Left lung (tissue), 10 donors: ENCODE measurements around the gene KIAA1671. TPM values are rescaled to one million over a fixed set of nuclear protein-coding genes. Genes with fewer than 3 reads are reported as not detected.

Experiments
- ATAC-seq: fragments of 200-7000 bp; cut with Tn5 transposase; one replicate; pipeline ENCODE4 v1.9.1; 2020; ENCODE audit warnings: moderate library complexity
- DNase-seq, 4 donors: peaks; one replicate each; pipeline ENCODE4 v3.0.0-alpha.2; 2013 to 2020
- H3K27ac ChIP-seq, 2 donors: fragments of 200-600 bp; sonication (generic) in 1 of 2; one replicate each; pipeline versions ENCODE4 v1.5.0 to v1.8.0; 2020 to 2021
- H3K27me3 ChIP-seq, 2 donors: fragments of 200-600 bp; sonication (generic) in 1 of 2; one replicate each; pipeline versions ENCODE4 v1.5.0 to v1.8.0; 2020 to 2021
- H3K36me3 ChIP-seq, 2 donors: fragments of 200-600 bp; sonication (generic) in 1 of 2; one replicate each; pipeline versions ENCODE4 v1.5.0 to v1.8.0; 2020 to 2021
- H3K4me1 ChIP-seq, 2 donors: fragments of 200-600 bp; one replicate each; pipeline ENCODE4 v1.8.0; 2021
- H3K4me3 ChIP-seq, 2 donors: fragments of 200-600 bp; sonication (generic) in 1 of 2; one replicate each; pipeline versions ENCODE4 v1.5.0 to v1.8.0; 2020 to 2021; ENCODE audit warnings: mild to moderate bottlenecking in 1 of 2
- H3K9me3 ChIP-seq, 2 donors: fragments of 200-600 bp; sonication (generic) in 1 of 2; one replicate each; pipeline versions ENCODE4 v1.5.0 to v1.8.0; 2020 to 2021
- intact Hi-C, 2 donors: fragments of 100-400 bp; cut with DNase I; formaldehyde crosslinking; loops; one replicate each; pipeline versions ENCODE4 v1.11.2 to v1.14.2; 2022
- polyA plus RNA-seq, 6 donors: library from polyadenylated mRNA; unstranded; fragments of 120-200 nt; gene quantifications; one replicate each; pipeline ENCODE4 v1.2.1, GENCODE V29; 2013; ENCODE audit not compliant: insufficient read length in 6 of 6
- total RNA-seq, 2 donors: library from RNA; stranded (reverse); fragmentation: NEBNext Ultra II Directional; extraction: Animal tissue kit (Norgen Biotek cat#: 25700); gene quantifications; one replicate each; pipeline ENCODE4 v1.2.1, GENCODE V29; 2021
- TF ChIP-seq, protein P1 (sequence below), 2 donors: fragments of 200-600 bp; sonication (generic) in 1 of 2; IDR thresholded peaks; one replicate each; pipeline versions ENCODE4 v1.5.0 to v1.8.0; 2021; ENCODE audit warnings: antibody characterized with exemption in 2 of 2
- donor health status: DM: no; HTN: yes; CAD: no.
- donor health status: DM: no; HTN: no; CAD: no.

The KIAA1671 gene
- total and polyA plus RNA-seq, 8 donors = 19.4 to 35.0 (median 23.4) TPM

DNA sequence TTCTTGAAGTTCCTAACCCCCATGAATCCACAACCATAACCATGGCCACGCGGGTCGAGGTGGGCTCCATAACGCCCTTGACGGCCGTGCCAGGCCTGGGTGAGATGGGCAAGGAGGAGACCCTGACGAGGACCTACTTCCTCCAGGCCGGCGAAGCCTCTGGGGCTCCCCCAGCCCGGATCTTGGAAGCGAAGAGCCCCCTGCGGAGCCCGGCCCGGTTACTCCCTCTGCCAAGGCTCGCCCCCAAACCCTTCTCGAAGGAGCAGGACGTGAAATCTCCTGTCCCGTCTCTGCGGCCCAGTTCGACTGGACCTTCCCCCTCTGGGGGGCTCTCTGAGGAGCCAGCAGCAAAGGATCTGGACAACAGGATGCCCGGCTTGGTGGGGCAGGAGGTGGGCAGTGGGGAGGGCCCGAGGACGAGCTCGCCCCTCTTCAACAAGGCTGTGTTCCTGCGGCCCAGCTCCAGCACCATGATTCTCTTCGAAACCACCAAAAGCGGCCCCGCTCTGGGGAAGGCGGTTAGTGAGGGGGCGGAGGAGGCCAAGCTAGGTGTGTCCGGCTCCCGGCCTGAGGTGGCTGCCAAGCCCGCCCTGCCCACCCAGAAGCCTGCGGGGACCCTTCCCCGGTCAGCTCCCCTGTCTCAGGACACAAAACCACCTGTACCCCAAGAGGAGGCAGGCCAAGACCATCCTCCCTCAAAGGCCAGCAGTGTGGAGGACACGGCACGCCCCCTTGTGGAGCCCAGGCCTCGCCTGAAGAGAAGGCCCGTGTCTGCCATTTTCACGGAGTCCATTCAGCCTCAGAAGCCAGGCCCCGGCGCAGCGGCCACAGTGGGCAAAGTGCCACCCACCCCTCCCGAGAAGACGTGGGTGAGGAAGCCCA, 75.7 kb downstream of the KIAA1671 start:
- Histone ChIP-seq H3K9me3 (no peaks in the 10 kb centered on the region), H3K27me3 (no peaks in the 10 kb centered on the region), H3K4me3 (no peak overlapping the region), H3K36me3 (no peaks in the 10 kb centered on the region), H3K4me1 (peaks cover 0 to 16% of the 10 kb centered on the region in 2 donors), H3K27ac (peak overlapping the region in 1 of 2 donors; percentile 55)
- TF ChIP-seq, protein P1, sequence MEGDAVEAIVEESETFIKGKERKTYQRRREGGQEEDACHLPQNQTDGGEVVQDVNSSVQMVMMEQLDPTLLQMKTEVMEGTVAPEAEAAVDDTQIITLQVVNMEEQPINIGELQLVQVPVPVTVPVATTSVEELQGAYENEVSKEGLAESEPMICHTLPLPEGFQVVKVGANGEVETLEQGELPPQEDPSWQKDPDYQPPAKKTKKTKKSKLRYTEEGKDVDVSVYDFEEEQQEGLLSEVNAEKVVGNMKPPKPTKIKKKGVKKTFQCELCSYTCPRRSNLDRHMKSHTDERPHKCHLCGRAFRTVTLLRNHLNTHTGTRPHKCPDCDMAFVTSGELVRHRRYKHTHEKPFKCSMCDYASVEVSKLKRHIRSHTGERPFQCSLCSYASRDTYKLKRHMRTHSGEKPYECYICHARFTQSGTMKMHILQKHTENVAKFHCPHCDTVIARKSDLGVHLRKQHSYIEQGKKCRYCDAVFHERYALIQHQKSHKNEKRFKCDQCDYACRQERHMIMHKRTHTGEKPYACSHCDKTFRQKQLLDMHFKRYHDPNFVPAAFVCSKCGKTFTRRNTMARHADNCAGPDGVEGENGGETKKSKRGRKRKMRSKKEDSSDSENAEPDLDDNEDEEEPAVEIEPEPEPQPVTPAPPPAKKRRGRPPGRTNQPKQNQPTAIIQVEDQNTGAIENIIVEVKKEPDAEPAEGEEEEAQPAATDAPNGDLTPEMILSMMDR (IDR thresholded peaks at IDR 0.05) = peak in 1 of 2 donors; percentile 12
- intact Hi-C loops = no loop called here
- peak in 1 of 4 donors; percentile 72 for DNase-seq
- ATAC-seq = peak; percentile 37

DNA sequence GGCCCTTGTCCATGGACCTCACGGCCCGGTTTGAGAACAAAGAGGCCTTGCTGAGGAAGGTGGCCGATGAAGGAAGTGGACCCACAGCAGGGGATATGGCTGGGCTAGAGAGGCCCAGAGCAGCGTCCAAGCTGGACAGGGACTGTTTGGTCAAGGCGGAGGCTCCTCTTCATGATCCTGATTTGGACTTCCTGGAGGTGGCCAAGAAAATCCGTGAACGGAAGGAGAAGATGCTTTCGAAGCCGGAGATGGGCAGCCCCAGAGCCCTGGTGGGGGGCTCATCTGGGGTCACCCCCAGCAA, 76.3 kb downstream of the KIAA1671 start:
- TF ChIP-seq, protein P1 (IDR thresholded peaks at IDR 0.05) = no peak
- no peak for ATAC-seq
- intact Hi-C loops = no loop called here

DNA sequence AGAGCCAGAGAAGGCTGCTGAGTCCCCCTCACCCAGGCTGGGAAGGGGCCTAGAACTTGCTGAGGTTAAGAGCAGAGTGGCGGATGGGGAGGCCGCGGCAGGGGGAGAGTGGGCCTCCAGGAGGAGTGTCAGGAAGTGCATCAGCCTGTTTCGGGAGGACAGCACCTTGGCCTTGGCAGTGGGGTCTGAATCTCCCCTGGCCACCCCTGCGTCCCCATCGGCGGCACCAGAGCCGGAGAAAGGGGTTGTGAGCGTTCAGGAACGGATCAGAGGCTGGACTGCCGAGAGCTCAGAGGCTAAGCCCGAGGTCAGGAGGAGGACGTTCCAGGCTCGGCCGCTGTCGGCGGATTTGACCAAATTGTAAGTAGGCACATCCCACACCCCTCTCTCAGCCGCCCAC, 76.7 kb downstream of the KIAA1671 start:
- no peak for DNase-seq
- no peaks in the 10 kb centered on the region for H3K9me3 ChIP-seq

More for the DNA sequence above, 76.3 kb downstream of the KIAA1671 start:
- peak overlapping the region; percentile 7 to 55 for H3K27ac ChIP-seq
- H3K36me3 ChIP-seq = no peaks in the 10 kb centered on the region
- H3K4me1 ChIP-seq = peaks cover 0 to 16% of the 10 kb centered on the region in 2 donors
- no peaks in the 10 kb centered on the region for H3K27me3 ChIP-seq
- no peaks in the 10 kb centered on the region for H3K9me3 ChIP-seq
- DNase-seq = no peak
- H3K4me3 ChIP-seq = no peak overlapping the region

DNA sequence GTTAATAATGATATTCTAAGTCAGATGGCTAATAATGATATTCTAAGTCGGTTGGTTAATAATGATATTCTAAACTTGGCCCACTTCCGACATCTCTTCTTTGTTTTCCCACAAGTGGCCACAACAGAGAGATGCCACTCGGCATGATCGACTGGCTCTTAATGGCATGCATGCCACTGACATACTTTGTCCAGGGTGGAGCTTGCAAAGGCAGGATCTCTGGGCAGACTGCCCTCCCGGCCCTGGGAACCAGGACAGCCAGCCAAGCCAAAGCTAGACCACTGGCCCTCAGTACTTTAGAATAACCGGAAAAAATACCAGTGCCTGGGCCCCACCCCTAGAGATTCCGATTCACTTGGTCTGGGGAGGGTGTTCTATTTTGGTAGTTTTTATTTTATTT, 78.1 kb downstream of the KIAA1671 start:
- H3K9me3 ChIP-seq = no peaks in the 10 kb centered on the region
- no peaks in the 10 kb centered on the region for H3K36me3 ChIP-seq
- H3K4me3 ChIP-seq = no peak overlapping the region
- TF ChIP-seq, protein P1 (IDR thresholded peaks at IDR 0.05) = no peak
- peak; percentile 47 for ATAC-seq
- H3K4me1 ChIP-seq = peaks cover 0 to 14% of the 10 kb centered on the region in 2 donors
- intact Hi-C loops = no loop called here
- DNase-seq = no peak
- no peak overlapping the region for H3K27ac ChIP-seq
- no peaks in the 10 kb centered on the region for H3K27me3 ChIP-seq

More for the DNA sequence above, 76.7 kb downstream of the KIAA1671 start:
- no peak for ATAC-seq
- intact Hi-C loops = no loop called here
- no peaks in the 10 kb centered on the region for H3K36me3 ChIP-seq
- H3K27ac ChIP-seq = peak overlapping the region in 1 of 2 donors; percentile 55
- H3K27me3 ChIP-seq = no peaks in the 10 kb centered on the region
- H3K4me1 ChIP-seq = peaks cover 0 to 16% of the 10 kb centered on the region in 2 donors
- H3K4me3 ChIP-seq = no peak overlapping the region
- TF ChIP-seq, protein P1 (IDR thresholded peaks at IDR 0.05) = no peak

DNA sequence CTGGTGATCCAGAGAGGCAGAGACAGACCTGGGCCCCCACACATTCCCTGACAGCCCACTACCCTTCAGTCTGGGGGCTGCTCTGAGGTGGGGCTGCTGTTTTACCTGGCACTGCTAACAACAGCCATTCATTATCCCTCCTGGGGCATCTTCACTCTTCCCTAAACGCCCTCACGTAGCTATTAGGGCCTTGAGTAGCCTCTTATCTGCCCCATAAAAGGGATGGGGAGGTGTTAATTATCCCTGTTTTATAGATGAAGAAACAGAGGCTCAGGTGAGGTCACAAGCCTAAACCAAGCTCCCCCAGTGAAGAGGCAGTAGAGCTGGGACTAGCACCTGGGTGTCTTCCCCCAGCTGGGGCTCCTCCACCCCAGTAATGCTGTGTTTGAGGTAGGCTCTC, 79.5 kb downstream of the KIAA1671 start:
- no peak overlapping the region for H3K4me3 ChIP-seq
- ATAC-seq = no peak
- H3K36me3 ChIP-seq = no peaks in the 10 kb centered on the region
- H3K27ac ChIP-seq = peak overlapping the region in 1 of 2 donors; percentile 23
- intact Hi-C loops = no loop called here
- DNase-seq = no peak
- TF ChIP-seq, protein P1 (IDR thresholded peaks at IDR 0.05) = no peak
- H3K4me1 ChIP-seq = no peaks in the 10 kb centered on the region
- H3K27me3 ChIP-seq = no peaks in the 10 kb centered on the region
- no peaks in the 10 kb centered on the region for H3K9me3 ChIP-seq
